ENCODE results near the gene ATMIN.

- no peak for TF ChIP-seq CTCF (IDR thresholded peaks at IDR 0.05; ENCODE audit: borderline replicate concordance, extremely low read depth, low read length, poor library complexity, severe bottlenecking)
- TF ChIP-seq EZH2 (IDR thresholded peaks at IDR 0.05; ENCODE audit: borderline replicate concordance, low read depth, low read length, severe bottlenecking): no peak
Observed at GRCh38 chr16:81005610-81006161, 30.0 kb upstream of the ATMIN start.
